Measurements from ENCODE around the gene GCNT2.

GCNT2 gene

GRCh38 chr6:10552270-10552810, 31.2 kb downstream of the GCNT2 start:
- no peak for DNase-seq (ENCODE audit: low spot score)
- in situ Hi-C loops (cut with MboI; ENCODE audit: low sequenced_read_pairs, unreplicated experiment): no loop called here
- TF ChIP-seq CTCF (IDR thresholded peaks at IDR 0.05; ENCODE audit: borderline replicate concordance, control extremely low read depth, extremely low read depth, insufficient read depth, missing control alignments): no peak

GRCh38 chr6:10553871-10554270, 32.7 kb downstream of the GCNT2 start:
- DNase-seq (ENCODE audit: low spot score): no peak
- in situ Hi-C loops (cut with MboI; ENCODE audit: low sequenced_read_pairs, unreplicated experiment): no loop called here
- no peak for TF ChIP-seq CTCF (IDR thresholded peaks at IDR 0.05; ENCODE audit: borderline replicate concordance, control extremely low read depth, extremely low read depth, insufficient read depth, missing control alignments)

GRCh38 chr6:10554826-10555225, 33.7 kb downstream of the GCNT2 start:
- in situ Hi-C loops (cut with MboI; ENCODE audit: low sequenced_read_pairs, unreplicated experiment): no loop called here
- no peak for TF ChIP-seq CTCF (IDR thresholded peaks at IDR 0.05; ENCODE audit: borderline replicate concordance, control extremely low read depth, extremely low read depth, insufficient read depth, missing control alignments)
- DNase-seq (ENCODE audit: low spot score): no peak

GRCh38 chr6:10555625-10556309, 34.6 kb downstream of the GCNT2 start:
- TF ChIP-seq CTCF (IDR thresholded peaks at IDR 0.05; ENCODE audit: borderline replicate concordance, control extremely low read depth, extremely low read depth, insufficient read depth, missing control alignments): no peak
- DNase-seq (ENCODE audit: low spot score): no peak
- in situ Hi-C loops (cut with MboI; ENCODE audit: low sequenced_read_pairs, unreplicated experiment): no loop called here

- no peak for TF ChIP-seq CTCF (IDR thresholded peaks at IDR 0.05; ENCODE audit: borderline replicate concordance, control extremely low read depth, extremely low read depth, insufficient read depth, missing control alignments)
- in situ Hi-C loops (cut with MboI; ENCODE audit: low sequenced_read_pairs, unreplicated experiment): no loop called here
- no peak for DNase-seq (ENCODE audit: low spot score)
Observed at GRCh38 chr6:10556589-10556988, 35.4 kb downstream of the GCNT2 start.

- no peak for DNase-seq (ENCODE audit: low spot score)
- no peak for TF ChIP-seq CTCF (IDR thresholded peaks at IDR 0.05; ENCODE audit: borderline replicate concordance, control extremely low read depth, extremely low read depth, insufficient read depth, missing control alignments)
- in situ Hi-C loops (cut with MboI; ENCODE audit: low sequenced_read_pairs, unreplicated experiment): no loop called here
Observed at GRCh38 chr6:10556992-10557391, 35.8 kb downstream of the GCNT2 start.
